Ecto neural progenitor cell (in vitro differentiated cells): ENCODE data around the gene ULK2.

ENCODE experiments used
- DNase-seq: peaks from one replicate; pipeline ENCODE4 v3.0.0-alpha.2; 2018; ENCODE audit warnings: low spot score

The ULK2 gene

GRCh38 chr17:19747159-19747719, 120.5 kb downstream of the ULK2 start:
- DNase-seq: no peak

GRCh38 chr17:19746517-19746916, 121.2 kb downstream of the ULK2 start:
- no peak for DNase-seq

GRCh38 chr17:19744922-19745757, 122.6 kb downstream of the ULK2 start:
- peak; percentile 99 for DNase-seq

GRCh38 chr17:19744492-19744891, 123.2 kb downstream of the ULK2 start:
- no peak for DNase-seq

GRCh38 chr17:19743101-19744100, 124.3 kb downstream of the ULK2 start:
- no peak for DNase-seq

- DNase-seq: no peak
These were observed 125.2 kb downstream of the ULK2 start for GRCh38 chr17:19742495-19742894.

GRCh38 chr17:19741832-19742457, 125.8 kb downstream of the ULK2 start:
- DNase-seq: no peak

GRCh38 chr17:19740933-19741332, 126.8 kb downstream of the ULK2 start:
- DNase-seq: no peak

- no peak for DNase-seq
These were observed 128.2 kb downstream of the ULK2 start for GRCh38 chr17:19739241-19740201.

GRCh38 chr17:19738757-19739156, 129.0 kb downstream of the ULK2 start:
- DNase-seq: no peak

- no peak for DNase-seq
These were observed 129.7 kb downstream of the ULK2 start for GRCh38 chr17:19738073-19738449.

GRCh38 chr17:19737305-19738072, 130.2 kb downstream of the ULK2 start:
- DNase-seq: no peak

- DNase-seq: no peak
These were observed 131.7 kb downstream of the ULK2 start for GRCh38 chr17:19736071-19736470.

GRCh38 chr17:19733953-19734526, 133.7 kb downstream of the ULK2 start:
- DNase-seq: no peak

GRCh38 chr17:19731626-19732025, 136.1 kb downstream of the ULK2 start:
- no peak for DNase-seq

GRCh38 chr17:19730843-19731242, 136.9 kb downstream of the ULK2 start:
- DNase-seq: no peak

- no peak for DNase-seq
These were observed 137.8 kb downstream of the ULK2 start for GRCh38 chr17:19729900-19730299.

GRCh38 chr17:19728084-19728495, 139.6 kb downstream of the ULK2 start:
- DNase-seq: no peak

- no peak for DNase-seq
These were observed 140.1 kb downstream of the ULK2 start for GRCh38 chr17:19727501-19728078.
